AG10803 (cell line): Measurements from ENCODE around the gene SMYD2.

Source experiments
- DNase-seq: peaks from one replicate; pipeline ENCODE4 v3.0.0; 2010; ENCODE audit warnings: low read depth
- H3K4me3 ChIP-seq: 2 replicates; pipeline ENCODE4 v1.5.1; 2011; ENCODE audit warnings: mild to moderate bottlenecking, low read length, control low read depth
- CTCF ChIP-seq: conservative IDR thresholded peaks from 2 replicates; pipeline ENCODE4 v1.5.1; 2011; ENCODE audit warnings: mild to moderate bottlenecking, low read length, control low read depth, inconsistent platforms

The SMYD2 gene

DNA sequence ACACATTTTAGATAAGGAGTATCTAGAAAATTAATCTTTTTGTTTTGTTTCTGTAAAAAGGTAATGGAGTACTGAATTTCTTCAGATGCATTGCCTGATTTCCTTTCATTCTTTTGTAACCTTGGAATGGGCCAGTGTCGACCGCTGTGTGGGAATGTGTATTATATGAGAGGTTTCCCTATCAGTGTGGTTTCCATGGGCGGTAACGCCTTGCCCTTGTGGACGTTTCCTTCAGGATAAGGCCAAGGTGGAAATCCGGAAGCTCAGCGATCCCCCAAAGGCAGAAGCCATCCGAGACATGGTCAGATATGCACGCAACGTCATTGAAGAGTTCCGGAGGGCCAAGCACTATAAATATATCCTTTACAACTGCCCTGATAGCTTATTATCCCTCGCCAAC, 49.8 kb downstream of the SMYD2 start:
- H3K4me3 ChIP-seq, result no peak overlapping the region
- no peak for DNase-seq
- no peak for TF ChIP-seq CTCF

- TF ChIP-seq CTCF, result no peak
- H3K4me3 ChIP-seq, result no peak overlapping the region
- DNase-seq, result no peak
Measured at GRCh38 chr1:214331180-214331579, 50.2 kb downstream of the SMYD2 start.

GRCh38 chr1:214331827-214332423, 51.0 kb downstream of the SMYD2 start:
- no peak for DNase-seq
- H3K4me3 ChIP-seq, result no peak overlapping the region
- peak; percentile 78 for TF ChIP-seq CTCF

- H3K4me3 ChIP-seq, result no peak overlapping the region
- peak; percentile 96 for TF ChIP-seq CTCF
- DNase-seq, result peak; percentile 61
Measured at GRCh38 chr1:214332946-214333798, 52.2 kb downstream of the SMYD2 start.

DNA sequence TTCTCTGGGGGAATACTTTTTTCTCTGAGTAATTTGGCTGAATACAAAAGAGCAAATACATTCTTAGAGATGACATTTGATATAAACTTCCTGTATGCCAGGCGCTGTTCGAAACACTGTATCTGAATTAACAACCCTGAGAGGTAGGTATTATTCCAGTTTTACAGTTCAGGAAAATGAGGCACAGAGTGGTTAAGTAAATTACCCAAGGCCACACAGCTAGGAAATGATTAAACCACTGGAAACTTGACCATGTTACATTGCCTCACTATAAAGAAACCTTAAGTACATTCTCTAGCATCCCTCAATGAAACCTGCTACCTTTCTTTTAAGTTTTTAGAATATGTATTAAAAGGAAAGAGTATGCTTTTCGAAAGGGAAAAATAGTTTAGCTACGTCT, 54.6 kb downstream of the SMYD2 start:
- H3K4me3 ChIP-seq, result no peak overlapping the region
- DNase-seq, result no peak
- no peak for TF ChIP-seq CTCF

GRCh38 chr1:214337015-214337414, 56.1 kb downstream of the SMYD2 start:
- DNase-seq, result no peak
- no peak overlapping the region for H3K4me3 ChIP-seq
- TF ChIP-seq CTCF, result no peak

GRCh38 chr1:214337511-214337910, 56.6 kb downstream of the SMYD2 start:
- no peak overlapping the region for H3K4me3 ChIP-seq
- no peak for TF ChIP-seq CTCF
- peak; percentile 96 for DNase-seq
